ENCODE results near the gene SPA17. TPM values are rescaled to one million over a fixed set of nuclear protein-coding genes. Genes with fewer than 3 reads are reported as not detected.

Gene SPA17
- polyA plus RNA-seq, 3 donors, result 0.75 to 6.7 (median 4.2) TPM

- Histone ChIP-seq H3K27ac (ENCODE audit: low read depth in 1 of 2, low read length in 2 of 2) (no peak overlapping the region), H3K27me3 (ENCODE audit: control insufficient read depth in 2 of 2, insufficient read depth in 2 of 2, low read length in 2 of 2) (no peaks in the 10 kb centered on the region), H3K79me2 (ENCODE audit: insufficient read depth, low read length) (no peaks in the 10 kb centered on the region), H3K4me1 (ENCODE audit: control insufficient read depth in 1 of 2, insufficient read depth in 2 of 2, low read length in 2 of 2) (no peaks in the 10 kb centered on the region), H2AFZ (ENCODE audit: insufficient read depth, low read depth, low read length, poor library complexity, severe bottlenecking) (no peak overlapping the region), H3K9ac (ENCODE audit: insufficient read depth, low read length, poor library complexity, severe bottlenecking) (no peak overlapping the region), H4K20me1 (ENCODE audit: insufficient read depth, low read length) (no peaks in the 10 kb centered on the region), H3K9me3 (replicated peaks in 1 of 2; ENCODE audit: control insufficient read depth in 1 of 2, insufficient read depth in 1 of 2, low read length in 2 of 2) (no peaks in the 10 kb centered on the region), H3K36me3 (replicated peaks in 1 of 2; ENCODE audit: control insufficient read depth in 1 of 2, insufficient read depth in 2 of 2, low read length in 2 of 2) (no peaks in the 10 kb centered on the region), H3K4me3 (replicated peaks in 1 of 3; ENCODE audit: low read depth in 2 of 3, low read length in 3 of 3) (no peak overlapping the region), H3K4me2 (replicated peaks; ENCODE audit: extremely low read depth, low read length, poor library complexity, severe bottlenecking) (no peak overlapping the region)
- Mint-ChIP-seq H3K27ac (no peak overlapping the region), H3K9me3 (no peaks in the 10 kb centered on the region), H3K36me3 (peaks cover 4 to 8% of the 10 kb centered on the region in 2 donors), H3K27me3 (ENCODE audit: low read depth in 3 of 3) (no peaks in the 10 kb centered on the region), H3K4me1 (no peaks in the 10 kb centered on the region), H3K4me3 (no peak overlapping the region)
- no peak for DNase-seq
- 96% methylated on average over 4 of the region's 4 CpGs for WGBS (ENCODE audit: insufficient coverage)
- no peak for TF ChIP-seq CTCF (IDR thresholded peaks at IDR 0.05)
- intact Hi-C loops (cut with micrococcal nuclease), result loop anchor here in 1 of 2 donors (10.0 kb wide), 1 partner anchor 133 kb away; no protein-coding TSS in a partner anchor
These were observed 11.6 kb upstream of the SPA17 start for GRCh38 chr11:124662106-124662505.

- no peak overlapping the region for H2AFZ ChIP-seq (ENCODE audit: insufficient read depth, low read depth, low read length, poor library complexity, severe bottlenecking)
- Mint-ChIP-seq H3K9me3 (no peaks in the 10 kb centered on the region), H3K27me3 (ENCODE audit: low read depth in 3 of 3) (no peaks in the 10 kb centered on the region), H3K27ac (no peak overlapping the region), H3K4me3 (no peak overlapping the region), H3K4me1 (no peaks in the 10 kb centered on the region), H3K36me3 (peaks cover 4 to 8% of the 10 kb centered on the region in 2 donors)
- H3K36me3 ChIP-seq (replicated peaks in 1 of 2; ENCODE audit: control insufficient read depth in 1 of 2, insufficient read depth in 2 of 2, low read length in 2 of 2), result no peaks in the 10 kb centered on the region
- no peak overlapping the region for H3K27ac ChIP-seq (ENCODE audit: low read depth in 1 of 2, low read length in 2 of 2)
- no peaks in the 10 kb centered on the region for H3K9me3 ChIP-seq (replicated peaks in 1 of 2; ENCODE audit: control insufficient read depth in 1 of 2, insufficient read depth in 1 of 2, low read length in 2 of 2)
- H3K9ac ChIP-seq (ENCODE audit: insufficient read depth, low read length, poor library complexity, severe bottlenecking), result no peak overlapping the region
- no peak for TF ChIP-seq CTCF (IDR thresholded peaks at IDR 0.05)
- no peak for DNase-seq
- H3K79me2 ChIP-seq (ENCODE audit: insufficient read depth, low read length), result no peaks in the 10 kb centered on the region
- no peaks in the 10 kb centered on the region for H3K27me3 ChIP-seq (ENCODE audit: control insufficient read depth in 2 of 2, insufficient read depth in 2 of 2, low read length in 2 of 2)
- intact Hi-C loops (cut with micrococcal nuclease), result loop anchor here in 1 of 2 donors (10.0 kb wide), 1 partner anchor 131 kb away; no protein-coding TSS in a partner anchor
- H3K4me1 ChIP-seq (ENCODE audit: control insufficient read depth in 1 of 2, insufficient read depth in 2 of 2, low read length in 2 of 2), result no peaks in the 10 kb centered on the region
- no CpG with 5 or more reads among the region's 2 CpGs for WGBS (ENCODE audit: insufficient coverage)
- H3K4me2 ChIP-seq (replicated peaks; ENCODE audit: extremely low read depth, low read length, poor library complexity, severe bottlenecking), result no peak overlapping the region
- H3K4me3 ChIP-seq (replicated peaks in 1 of 3; ENCODE audit: low read depth in 2 of 3, low read length in 3 of 3), result no peak overlapping the region
- H4K20me1 ChIP-seq (ENCODE audit: insufficient read depth, low read length), result no peaks in the 10 kb centered on the region
These were observed 9.8 kb upstream of the SPA17 start for GRCh38 chr11:124663861-124664260.

All from CD14-positive monocyte (primary cell).